HG02870 (cell line): ENCODE results near the gene MST1R.
A peak's percentile ranks its signal among the peaks of the same experiment; 100 is the strongest.
"Not testable (repeated sequence)": the region's sequence is repeated elsewhere in the genome, so short reads cannot be mapped to it uniquely, and the experiment has no call there.

ENCODE experiments used
- ATAC-seq: cut with Tn5 transposase; IDR thresholded peaks from one replicate; pipeline ENCODE4 v1.9.1; 2021; ENCODE audit warnings: mild to moderate bottlenecking, moderate library complexity; ENCODE audit not compliant: unreplicated experiment

The MST1R gene

GRCh38 chr3:49903451-49904424 lies at the start of gene MST1R:
TSS of gene MST1R (minus strand) at chr3:49903873. CDS start at chr3:49903609, 264 bp downstream.
- peak; percentile 47 for ATAC-seq

DNA sequence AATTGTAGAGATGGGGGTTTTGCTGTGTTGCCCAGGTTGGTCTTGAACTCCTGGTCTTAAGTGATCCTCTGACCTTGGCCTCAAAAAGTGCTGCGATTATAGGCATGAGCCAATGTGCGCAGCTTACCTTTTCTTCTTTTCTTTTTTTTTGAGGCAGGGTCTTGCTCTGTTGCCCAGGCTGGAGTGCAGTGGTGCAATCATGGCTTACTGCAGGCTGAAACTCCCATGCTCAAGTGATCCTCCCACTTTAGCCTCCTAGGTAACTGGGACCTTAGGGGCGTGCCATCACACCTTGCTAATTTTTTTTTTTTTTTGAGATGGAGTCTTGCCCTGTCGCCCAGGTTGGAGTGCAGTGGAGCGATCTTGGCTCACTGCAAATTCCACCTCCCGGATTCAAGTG lies 49.3 kb upstream of the MST1R start:
- no peak for ATAC-seq

DNA sequence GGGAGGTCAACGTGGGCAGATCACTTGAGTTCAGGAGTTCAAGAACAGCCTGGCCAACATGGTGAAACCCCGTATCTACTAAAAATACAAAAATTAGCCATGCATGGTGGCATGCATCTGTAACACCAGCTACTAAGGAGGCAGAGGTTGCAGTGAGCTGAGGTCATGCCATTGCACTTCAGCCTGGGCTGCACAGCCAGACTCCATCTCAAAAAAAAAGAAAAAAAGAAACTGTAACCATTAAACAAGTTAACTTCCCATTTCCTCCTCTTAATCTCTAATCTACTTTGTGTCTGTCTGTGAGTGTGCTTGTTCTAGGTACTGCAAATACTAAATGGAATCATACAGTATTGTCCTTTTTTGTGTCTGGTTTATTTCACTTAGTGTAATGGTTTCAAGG lies 39.0 kb upstream of the MST1R start:
- no peak for ATAC-seq

GRCh38 chr3:49940667-49941249 lies 37.1 kb upstream of the MST1R start:
- no peak for ATAC-seq

GRCh38 chr3:49939858-49940666 lies 36.4 kb upstream of the MST1R start, which contains the start of gene RBM6:
TSS of gene RBM6 (plus strand) at chr3:49940150. CDS start at chr3:49962642, 22,492 bp downstream.
- peak; percentile 90 for ATAC-seq

- no peak for ATAC-seq
Measured at GRCh38 chr3:49937090-49937489, 33.4 kb upstream of the MST1R start.

GRCh38 chr3:49932281-49932680 lies 28.6 kb upstream of the MST1R start:
- not testable (repeated sequence) for ATAC-seq

GRCh38 chr3:49930922-49931321 lies 27.2 kb upstream of the MST1R start:
- no peak for ATAC-seq

DNA sequence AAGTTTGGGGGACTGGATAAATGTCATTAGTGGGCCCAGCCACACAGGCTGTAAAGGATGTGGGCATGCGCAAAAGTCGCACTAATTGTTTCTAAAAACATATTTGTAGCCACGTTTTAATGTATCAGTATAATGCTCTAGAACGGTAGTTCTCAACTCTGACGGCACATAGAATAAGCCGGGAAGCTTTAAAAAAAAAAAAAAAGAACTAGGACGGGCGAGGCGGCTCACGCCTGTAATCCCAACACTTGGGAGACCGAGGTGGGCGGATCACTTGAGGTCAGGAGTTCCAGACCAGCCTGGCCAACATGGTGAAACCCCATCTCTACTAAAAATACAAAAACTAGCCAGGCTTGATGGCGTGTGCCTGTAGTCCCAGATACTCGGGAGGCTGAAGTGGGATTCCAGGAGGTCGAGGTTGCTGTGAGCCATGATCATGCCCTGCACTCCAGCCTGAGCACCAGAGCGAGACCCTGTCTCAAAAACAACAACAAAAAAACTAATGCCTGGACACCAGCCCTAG lies 26.6 kb upstream of the MST1R start:
- ATAC-seq = no peak

DNA sequence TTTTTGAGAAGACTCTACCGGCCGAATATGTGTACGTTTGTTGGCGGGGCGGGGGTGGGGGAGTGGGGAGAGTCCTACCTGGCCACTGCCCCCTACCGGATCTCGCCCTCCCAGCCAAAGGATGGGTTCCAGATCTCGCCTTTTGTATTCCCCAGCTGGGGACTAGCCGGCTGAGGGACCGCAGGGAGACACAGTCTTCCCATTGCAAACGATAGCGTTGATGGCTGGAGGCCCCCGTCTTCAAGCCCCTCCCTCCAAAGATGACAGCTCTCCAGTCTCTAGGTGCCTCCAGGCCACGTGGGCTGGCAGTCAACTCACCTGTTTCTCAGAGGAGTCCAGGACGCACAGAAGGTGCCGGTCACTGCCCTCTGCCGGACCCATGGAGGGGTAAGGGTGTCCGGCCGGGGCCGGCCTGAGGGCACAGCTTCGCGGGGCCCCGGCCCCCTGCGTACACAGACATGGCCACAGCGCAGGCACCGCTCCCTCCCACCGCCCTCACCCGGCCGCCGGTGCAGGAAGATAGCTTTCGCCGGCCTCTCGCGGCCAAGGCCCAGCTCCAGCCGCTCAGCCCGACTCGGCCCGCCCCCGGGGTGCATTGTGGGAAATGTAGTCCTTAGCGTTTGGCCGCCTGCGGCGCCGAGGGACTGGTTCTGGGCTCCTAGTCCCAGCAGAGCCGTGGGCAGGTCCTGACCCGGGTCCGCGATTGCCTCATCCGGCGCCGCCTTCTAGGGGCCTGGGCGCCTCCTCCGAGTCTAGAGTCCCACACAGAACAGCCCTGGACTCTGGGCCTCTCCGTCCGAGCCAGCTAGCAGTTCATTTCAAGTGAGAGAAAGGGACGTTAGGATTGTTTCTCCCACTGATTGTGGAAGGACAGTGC lies 25.9 kb upstream of the MST1R start, which contains the start of gene MON1A:
Gene MON1A, minus strand, starts transcription at position 521 of the 877 bp plus-strand sequence. CDS start 16,465 bp downstream, outside the sequence.
- peak; percentile 83 for ATAC-seq

DNA sequence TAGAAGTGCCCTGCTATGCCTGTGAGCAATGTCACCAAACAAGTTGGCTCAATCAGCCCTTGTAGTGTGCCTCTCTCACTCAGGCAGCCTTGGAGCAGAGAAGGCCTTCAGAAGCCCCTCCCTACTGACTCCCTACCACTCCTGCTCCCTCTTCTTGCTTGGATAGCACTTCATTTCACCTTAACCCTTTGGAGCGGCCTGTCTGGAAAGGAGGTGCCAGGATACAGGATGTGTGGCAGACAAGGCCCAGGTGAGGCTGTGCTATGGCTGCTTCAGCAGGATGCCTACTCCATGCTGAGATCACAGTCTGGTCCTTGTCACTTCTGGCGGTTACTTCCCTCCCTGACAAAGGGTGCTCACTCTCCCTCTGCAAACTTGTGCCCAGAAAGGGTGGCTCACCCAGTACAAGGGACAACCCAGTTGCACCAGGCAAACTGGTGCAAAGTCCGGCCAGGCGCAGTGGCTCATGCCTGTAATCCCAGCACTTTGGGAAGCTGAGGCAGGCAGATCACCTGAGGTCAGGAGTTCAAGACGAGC lies 24.9 kb upstream of the MST1R start:
- no peak for ATAC-seq

DNA sequence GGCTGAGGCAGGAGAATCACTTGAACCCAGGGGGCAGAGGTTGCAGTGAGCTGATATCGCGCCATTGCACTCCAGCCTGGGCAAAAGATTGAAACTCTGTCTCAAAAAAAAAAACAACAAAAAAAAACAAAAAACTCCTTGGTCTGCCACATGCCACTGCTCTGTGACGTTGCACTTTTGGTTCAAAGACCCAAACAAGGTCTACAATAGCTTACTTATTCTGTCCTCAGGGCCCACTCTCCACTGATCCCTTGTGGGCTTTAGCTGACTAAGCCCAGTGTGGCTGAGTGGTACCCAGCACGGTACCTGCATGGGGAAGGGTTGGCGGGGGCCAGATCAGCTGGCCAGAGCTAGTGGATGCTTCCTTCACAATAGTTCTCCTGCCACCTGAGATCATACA lies 24.1 kb upstream of the MST1R start:
- no peak for ATAC-seq

DNA sequence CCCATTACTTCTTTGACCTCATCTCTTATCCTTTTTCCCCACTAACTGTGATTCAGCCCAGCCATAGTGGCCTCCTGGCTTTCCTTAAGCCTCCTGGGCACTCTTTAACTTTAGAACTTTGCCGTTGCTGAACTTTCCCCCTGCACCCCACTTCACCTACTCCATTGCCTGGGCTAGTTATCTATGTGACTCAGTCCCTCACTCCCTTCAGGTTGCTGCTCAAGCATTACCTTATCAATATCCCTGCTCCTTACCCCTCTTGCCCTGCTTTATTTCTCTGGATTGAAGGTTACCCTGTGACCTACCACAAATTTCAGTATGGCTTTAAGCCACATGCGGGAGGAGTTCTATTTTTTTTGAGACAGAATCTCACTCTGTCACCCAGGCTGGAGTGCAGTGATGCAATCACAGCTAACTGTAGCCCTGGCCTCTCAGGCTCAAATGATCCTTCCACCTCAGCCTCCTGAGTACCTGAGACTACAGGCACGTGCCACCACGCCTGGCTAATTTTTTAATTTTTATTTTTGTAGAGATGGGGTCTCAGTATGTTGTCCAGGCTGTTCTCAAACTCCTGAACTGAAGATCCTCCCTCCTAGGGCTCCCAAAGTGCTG lies 22.6 kb upstream of the MST1R start:
- no peak for ATAC-seq

DNA sequence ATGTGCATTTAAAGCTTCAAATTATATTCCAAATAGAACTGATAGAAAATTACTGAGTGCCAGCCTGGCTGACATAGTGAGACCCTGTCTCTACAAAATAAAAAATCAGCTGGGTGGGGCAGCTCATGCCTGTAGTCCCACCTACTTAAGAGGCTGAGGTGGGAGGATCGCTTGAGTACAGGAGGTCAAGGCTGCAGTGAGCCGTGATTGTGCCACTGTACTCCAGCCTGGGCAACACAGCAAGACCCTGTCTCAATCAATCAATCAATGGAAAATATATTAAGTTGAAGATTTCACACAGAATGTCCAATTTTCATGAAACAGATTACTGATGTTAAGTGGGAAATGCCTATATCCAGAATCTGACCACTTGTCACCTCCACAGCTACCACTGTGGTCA lies 21.8 kb upstream of the MST1R start:
- ATAC-seq = no peak

DNA sequence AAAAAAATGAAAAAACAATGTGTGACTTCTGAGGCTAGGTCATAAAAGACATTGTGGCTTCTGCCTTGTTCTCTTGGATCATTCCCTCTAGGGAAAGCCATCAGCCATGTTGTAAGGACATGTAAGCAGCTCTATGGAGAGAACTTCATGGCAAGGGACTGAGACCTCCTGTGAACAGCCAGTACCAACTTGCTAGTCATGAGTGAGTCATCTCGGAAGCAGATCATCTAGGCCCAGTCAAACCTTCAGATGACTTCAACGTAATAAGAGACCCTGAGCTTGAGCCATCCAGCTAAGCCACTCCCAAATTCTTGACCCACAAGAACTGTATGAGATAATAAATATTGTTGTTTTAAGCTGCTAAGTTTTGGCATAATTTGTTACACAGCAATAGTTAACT lies 21.0 kb upstream of the MST1R start:
- no peak for ATAC-seq

DNA sequence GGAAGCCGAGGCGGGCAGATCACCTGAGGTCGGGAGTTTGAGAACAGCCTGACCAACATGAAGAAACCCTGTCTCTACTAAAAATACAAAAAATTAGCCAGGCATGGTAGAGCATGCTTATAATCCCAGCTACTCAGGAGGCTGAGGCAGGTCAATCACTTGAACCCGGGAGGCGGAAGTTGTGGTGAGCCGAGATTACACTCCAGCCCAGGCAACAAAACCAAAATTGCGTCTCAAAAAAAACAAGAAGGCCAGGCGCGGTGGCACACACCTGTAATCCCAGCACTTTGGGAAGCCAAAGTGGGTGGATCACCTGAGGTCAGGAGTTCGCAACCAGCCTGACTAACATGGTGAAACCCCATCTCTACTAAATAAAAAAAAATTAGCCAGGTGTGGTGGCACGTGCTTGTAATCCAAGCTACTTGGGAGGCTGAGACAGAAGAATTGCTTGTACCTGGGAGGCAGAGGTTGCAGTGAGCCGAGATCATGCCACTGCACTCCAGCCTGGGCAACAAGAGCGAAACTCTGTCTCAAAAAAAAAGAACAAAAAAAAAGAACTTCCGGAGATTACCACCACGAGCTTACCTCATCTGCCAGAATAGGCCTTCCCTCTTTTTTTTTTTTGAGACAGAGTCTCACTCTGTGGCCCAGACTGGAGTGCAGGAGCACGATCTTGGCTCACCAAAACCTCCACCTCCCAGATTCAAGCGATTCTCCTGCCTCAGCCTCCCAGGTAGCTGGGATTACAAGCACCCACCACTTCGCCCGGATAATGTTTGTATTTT lies 14.3 kb upstream of the MST1R start:
- not testable (repeated sequence) for ATAC-seq

DNA sequence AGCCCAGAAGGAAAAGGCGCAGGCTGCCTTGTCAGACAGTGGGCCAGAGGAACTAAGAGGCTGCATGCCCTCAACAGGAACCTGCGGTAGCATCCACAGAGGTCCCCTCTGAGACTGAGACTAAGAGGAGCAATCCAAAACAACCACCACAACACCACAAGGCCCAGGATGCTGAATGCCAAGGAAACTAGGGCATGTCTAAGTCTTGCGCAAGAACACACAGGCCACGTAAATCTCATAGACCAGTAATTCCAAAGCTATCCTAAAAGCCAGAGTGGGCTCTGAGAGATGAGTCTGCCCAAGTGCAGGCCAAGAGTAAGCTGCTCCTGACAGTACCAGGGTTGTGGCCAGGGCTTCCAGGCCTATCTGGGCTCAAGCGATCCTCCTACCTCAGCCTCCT lies 13.0 kb upstream of the MST1R start:
- no peak for ATAC-seq

DNA sequence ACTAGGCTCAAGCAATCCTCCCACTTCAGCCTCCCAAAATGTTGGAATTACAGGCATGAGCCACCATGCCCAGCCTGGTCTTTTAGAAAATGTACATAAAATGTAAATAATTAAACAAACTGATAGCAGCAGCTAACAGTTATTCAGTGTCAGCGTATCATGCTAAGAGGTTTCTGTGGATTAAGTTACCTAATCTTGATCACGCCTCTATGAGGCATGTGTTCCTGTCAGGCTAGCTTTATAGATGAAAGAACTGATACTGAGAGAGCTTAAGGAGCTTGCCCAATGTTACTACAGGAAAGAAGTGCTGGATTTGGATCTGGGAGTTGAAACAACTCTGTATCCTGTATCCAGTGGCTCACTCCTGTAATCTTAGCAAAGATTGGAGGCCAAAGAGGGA lies 11.2 kb upstream of the MST1R start:
- ATAC-seq = no peak
